H1 (cell line): Measurements from ENCODE around the gene KIAA0930. TPM values are rescaled to one million over a fixed set of nuclear protein-coding genes. Genes with fewer than 3 reads are reported as not detected.

Source experiments
- CBX8 ChIP-seq: fragments of 300-800, 300-1000 bp; sonication (generic); IDR thresholded peaks from 2 replicates; pipeline ENCODE4 v1.7.1; 2016; ENCODE audit warnings: low read depth, low read length, borderline replicate concordance
- CHD7 ChIP-seq: fragments of 300-600 bp; sonication (generic); IDR thresholded peaks from 2 replicates; pipeline ENCODE4 v1.7.1; 2012; ENCODE audit warnings: low read length, moderate library complexity, mild to moderate bottlenecking, inconsistent platforms; ENCODE audit not compliant: insufficient replicate concordance
- JUND ChIP-seq: IDR thresholded peaks from 2 replicates; pipeline ENCODE4 v1.6.1; 2011; ENCODE audit warnings: mild to moderate bottlenecking, improper control_type of control experiment, low read length
- NANOG ChIP-seq: IDR thresholded peaks from 2 replicates; pipeline ENCODE4 v1.6.1; 2011; ENCODE audit warnings: low read length, low read depth, mild to moderate bottlenecking, inconsistent platforms; ENCODE audit not compliant: insufficient read depth, poor library complexity, severe bottlenecking
- TEAD4 ChIP-seq: IDR thresholded peaks from 2 replicates; pipeline ENCODE4 v1.6.1; 2012; ENCODE audit warnings: low read depth, low read length, inconsistent platforms, mixed read lengths
- polyA plus RNA-seq, 7 experiments: library from polyadenylated mRNA; depleted of rRNA in 3 of 7; stranded (reverse) in 5 of 7; unstranded in 2 of 7; fragments of >200 nt in 5 of 7; fragments of 200-250 nt in 2 of 7; gene quantifications; 1 replicate in 5 of 7; 2 replicates in 1 of 7; 4 replicates in 1 of 7; pipeline versions ENCODE4 v1.2.1 to v1.2.3, GENCODE V29; 2011 to 2013; ENCODE audit warnings: missing spikeins in 2 of 7, mixed read lengths in 2 of 7
- total RNA-seq: library from RNA; stranded (reverse); fragmentation: NEBNext Ultra II Directional; extraction: Animal tissue kit (Norgen Biotek cat#: 25700); gene quantifications from 2 replicates; pipeline ENCODE4 v1.2.1, GENCODE V29; 2021

Gene KIAA0930
- total and polyA plus RNA-seq, 2 of the 8 experiments (the other 6 are each of a cell fraction or from before 2014, with no cell fraction given), result 61.9 to 66.1 TPM

GRCh38 chr22:45230026-45230721 lies 10.5 kb downstream of the KIAA0930 start (continued):
- TF ChIP-seq CHD7 (no peak), TEAD4 (no peak), CBX8 (no peak), NANOG (no peak), JUND (no peak)
